ENCODE results near the gene MRPS23. TPM values are rescaled to one million over a fixed set of nuclear protein-coding genes. Genes with fewer than 3 reads are reported as not detected.

The MRPS23 gene
- total and polyA plus RNA-seq, 2 of the 13 experiments (the other 11 are each of a cell fraction or from before 2014, with no cell fraction given), result 63.2 to 181 TPM

DNA sequence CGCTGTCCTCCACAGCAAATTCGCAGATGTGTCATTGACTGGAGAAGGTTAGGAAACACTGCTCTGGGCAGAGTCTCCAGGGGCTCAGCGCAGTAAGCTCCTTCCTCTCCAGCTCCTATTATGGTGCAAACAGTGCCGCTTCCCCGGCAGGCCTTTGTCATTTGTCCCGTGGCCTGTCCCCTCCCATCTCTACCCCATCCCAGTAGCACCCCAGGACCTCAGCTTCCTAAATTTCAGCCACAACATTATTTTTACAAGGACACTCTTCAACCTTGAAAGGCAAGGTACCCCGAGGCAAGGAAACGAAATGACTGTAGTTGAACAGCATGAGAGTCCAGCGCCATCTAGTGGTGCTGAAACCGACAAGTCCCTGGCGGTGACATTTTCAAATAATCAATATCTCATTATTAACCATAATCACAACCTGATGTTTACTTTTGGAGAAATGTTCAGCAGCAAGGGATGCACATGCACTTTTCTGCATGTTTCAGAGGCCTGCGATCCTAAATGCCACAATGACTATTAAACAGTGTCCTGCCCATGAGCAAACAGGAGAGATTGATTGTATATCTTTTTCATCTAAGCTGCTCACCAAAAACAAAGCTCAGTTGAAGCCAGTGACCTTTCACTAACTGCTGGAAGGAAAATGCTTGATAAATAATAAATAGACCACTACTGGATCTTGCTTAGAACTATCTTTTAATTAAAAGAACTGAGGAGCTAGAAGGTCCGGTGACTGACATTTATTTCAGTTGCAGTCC, 16.5 kb downstream of the MRPS23 start (continued):
- TF ChIP-seq LCORL (IDR thresholded peaks at IDR 0.05) (no peak), LCORL (CRISPR knock-in tag; IDR thresholded peaks at IDR 0.05) (no peak), IRX3 (CRISPR knock-in tag; IDR thresholded peaks at IDR 0.05; ENCODE audit: borderline replicate concordance, low read depth) (no peak), ZFP37 (CRISPR knock-in tag; IDR thresholded peaks at IDR 0.05; ENCODE audit: borderline replicate concordance) (no peak), MTF2 (CRISPR knock-in tag; IDR thresholded peaks at IDR 0.05; ENCODE audit: borderline replicate concordance) (no peak), ELF1 (CRISPR knock-in tag; IDR thresholded peaks at IDR 0.05) (peak; percentile 38; the same call in 1 of the 2 replicates), THAP11 (CRISPR knock-in tag; IDR thresholded peaks at IDR 0.05) (peak; percentile 49), NFKB2 (CRISPR knock-in tag; IDR thresholded peaks at IDR 0.05; ENCODE audit: borderline replicate concordance) (peak; percentile 41; the same call in 1 of the 2 replicates), TBX2 (CRISPR knock-in tag; IDR thresholded peaks at IDR 0.05; ENCODE audit: borderline replicate concordance) (no peak), SMYD3 (CRISPR knock-in tag; IDR thresholded peaks at IDR 0.05) (0 out of 2 replicates have a peak, but pooled peaks have one; percentile 33), KDM5A (IDR thresholded peaks at IDR 0.05; ENCODE audit: borderline replicate concordance, low read length) (peak; percentile 42; the same call in 1 of the 2 replicates), MED13 (CRISPR knock-in tag; IDR thresholded peaks at IDR 0.05) (no peak), KAT2B (IDR thresholded peaks at IDR 0.05; ENCODE audit: borderline replicate concordance, low read depth, low read length) (peak; percentile 59; the same call in 1 of the 2 replicates), STAT5B (CRISPR knock-in tag; IDR thresholded peaks at IDR 0.05) (no peak), HIVEP1 (CRISPR knock-in tag; IDR thresholded peaks at IDR 0.05) (no peak), CBX5 (CRISPR knock-in tag; IDR thresholded peaks at IDR 0.05; ENCODE audit: borderline replicate concordance) (0 out of 2 replicates have a peak, but pooled peaks have one; percentile 62), NR1H2 (CRISPR knock-in tag; IDR thresholded peaks at IDR 0.05; ENCODE audit: borderline replicate concordance, low read depth) (no peak), RXRA (CRISPR knock-in tag; IDR thresholded peaks at IDR 0.05) (peak; percentile 35; the same call in 1 of the 2 replicates), ASH2L (IDR thresholded peaks at IDR 0.05; ENCODE audit: insufficient read length, low read depth, low read length) (peak; percentile 71), SAFB2 (CRISPR knock-in tag; IDR thresholded peaks at IDR 0.05; ENCODE audit: borderline replicate concordance, low read depth) (0 out of 2 replicates have a peak, but pooled peaks have one; percentile 62), XRCC5 (optimal IDR thresholded peaks at IDR 0.05; ENCODE audit: low read length) (peak; percentile 81)
- TF ChIP-seq, protein P1, sequence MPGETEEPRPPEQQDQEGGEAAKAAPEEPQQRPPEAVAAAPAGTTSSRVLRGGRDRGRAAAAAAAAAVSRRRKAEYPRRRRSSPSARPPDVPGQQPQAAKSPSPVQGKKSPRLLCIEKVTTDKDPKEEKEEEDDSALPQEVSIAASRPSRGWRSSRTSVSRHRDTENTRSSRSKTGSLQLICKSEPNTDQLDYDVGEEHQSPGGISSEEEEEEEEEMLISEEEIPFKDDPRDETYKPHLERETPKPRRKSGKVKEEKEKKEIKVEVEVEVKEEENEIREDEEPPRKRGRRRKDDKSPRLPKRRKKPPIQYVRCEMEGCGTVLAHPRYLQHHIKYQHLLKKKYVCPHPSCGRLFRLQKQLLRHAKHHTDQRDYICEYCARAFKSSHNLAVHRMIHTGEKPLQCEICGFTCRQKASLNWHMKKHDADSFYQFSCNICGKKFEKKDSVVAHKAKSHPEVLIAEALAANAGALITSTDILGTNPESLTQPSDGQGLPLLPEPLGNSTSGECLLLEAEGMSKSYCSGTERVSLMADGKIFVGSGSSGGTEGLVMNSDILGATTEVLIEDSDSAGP (CRISPR knock-in tag; IDR thresholded peaks at IDR 0.05; ENCODE audit: borderline replicate concordance), result peak; percentile 38; the same call in 1 of the 2 replicates
- TF ChIP-seq, protein P2, sequence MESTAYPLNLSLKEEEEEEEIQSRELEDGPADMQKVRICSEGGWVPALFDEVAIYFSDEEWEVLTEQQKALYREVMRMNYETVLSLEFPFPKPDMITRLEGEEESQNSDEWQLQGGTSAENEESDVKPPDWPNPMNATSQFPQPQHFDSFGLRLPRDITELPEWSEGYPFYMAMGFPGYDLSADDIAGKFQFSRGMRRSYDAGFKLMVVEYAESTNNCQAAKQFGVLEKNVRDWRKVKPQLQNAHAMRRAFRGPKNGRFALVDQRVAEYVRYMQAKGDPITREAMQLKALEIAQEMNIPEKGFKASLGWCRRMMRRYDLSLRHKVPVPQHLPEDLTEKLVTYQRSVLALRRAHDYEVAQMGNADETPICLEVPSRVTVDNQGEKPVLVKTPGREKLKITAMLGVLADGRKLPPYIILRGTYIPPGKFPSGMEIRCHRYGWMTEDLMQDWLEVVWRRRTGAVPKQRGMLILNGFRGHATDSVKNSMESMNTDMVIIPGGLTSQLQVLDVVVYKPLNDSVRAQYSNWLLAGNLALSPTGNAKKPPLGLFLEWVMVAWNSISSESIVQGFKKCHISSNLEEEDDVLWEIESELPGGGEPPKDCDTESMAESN (CRISPR knock-in tag; conservative IDR thresholded peaks at IDR 0.05), result 0 out of 2 replicates have a peak, but pooled peaks have one; percentile 21
- TF ChIP-seq, protein P3, sequence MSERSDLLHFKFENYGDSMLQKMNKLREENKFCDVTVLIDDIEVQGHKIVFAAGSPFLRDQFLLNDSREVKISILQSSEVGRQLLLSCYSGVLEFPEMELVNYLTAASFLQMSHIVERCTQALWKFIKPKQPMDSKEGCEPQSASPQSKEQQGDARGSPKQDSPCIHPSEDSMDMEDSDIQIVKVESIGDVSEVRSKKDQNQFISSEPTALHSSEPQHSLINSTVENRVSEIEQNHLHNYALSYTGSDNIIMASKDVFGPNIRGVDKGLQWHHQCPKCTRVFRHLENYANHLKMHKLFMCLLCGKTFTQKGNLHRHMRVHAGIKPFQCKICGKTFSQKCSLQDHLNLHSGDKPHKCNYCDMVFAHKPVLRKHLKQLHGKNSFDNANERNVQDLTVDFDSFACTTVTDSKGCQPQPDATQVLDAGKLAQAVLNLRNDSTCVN (CRISPR knock-in tag; IDR thresholded peaks at IDR 0.05; ENCODE audit: borderline replicate concordance), result 0 out of 2 replicates have a peak, but pooled peaks have one; percentile 39

Data from HepG2 (cell line).